Measurements from ENCODE around the gene HSBP1L1. TPM values are rescaled to one million over a fixed set of nuclear protein-coding genes. Genes with fewer than 3 reads are reported as not detected.
A peak's percentile ranks its signal among the peaks of the same experiment; 100 is the strongest.

The HSBP1L1 gene
- total and polyA plus RNA-seq, 4 donors, result 12.2 to 61.0 (median 26.4) TPM

GRCh38 chr18:79939096-79939495 lies 25.3 kb upstream of the HSBP1L1 start:
- peak; percentile 5 for DNase-seq (ENCODE audit: low spot score)
- Histone ChIP-seq H3K27me3 (ENCODE audit: control insufficient read depth in 4 of 4, insufficient read depth in 4 of 4, low read length in 3 of 4) (no peaks in the 10 kb centered on the region), H3K9ac (ENCODE audit: low read depth in 1 of 2, low read length in 2 of 2) (no peak overlapping the region), H3K9me3 (ENCODE audit: control insufficient read depth in 4 of 4, low read length in 3 of 4) (no peaks in the 10 kb centered on the region), H3K4me1 (ENCODE audit: control insufficient read depth in 4 of 4, insufficient read depth in 4 of 4, low read length in 3 of 4) (peaks cover 49 to 97% (median 90%) of the 10 kb centered on the region in 4 donors), H3K36me3 (ENCODE audit: control insufficient read depth in 4 of 4, insufficient read depth in 3 of 4, low read depth in 1 of 4, low read length in 3 of 4) (peaks cover 3 to 12% (median 11%) of the 10 kb centered on the region in 4 donors), H3K4me3 (ENCODE audit: low read depth in 1 of 3, low read length in 3 of 3) (no peak overlapping the region), H3K27ac (ENCODE audit: low read depth in 1 of 2, low read length in 2 of 2) (no peak overlapping the region)
- TF ChIP-seq SP1 (IDR thresholded peaks at IDR 0.05) (no peak), EGR1 (IDR thresholded peaks at IDR 0.05; ENCODE audit: low read depth in 2 of 2) (no peak), MAX (IDR thresholded peaks at IDR 0.05) (no peak), TAF1 (conservative IDR thresholded peaks at IDR 0.05) (no peak), FOXA2 (IDR thresholded peaks at IDR 0.05) (no peak), JUND (IDR thresholded peaks at IDR 0.05) (no peak), HNF4A (conservative IDR thresholded peaks at IDR 0.05) (no peak), ZBTB33 (IDR thresholded peaks at IDR 0.05) (no peak), YY1 (IDR thresholded peaks at IDR 0.05) (no peak), HNF4G (IDR thresholded peaks at IDR 0.05) (no peak), ATF3 (IDR thresholded peaks at IDR 0.05) (no peak), NR2F2 (IDR thresholded peaks at IDR 0.05) (no peak), REST (IDR thresholded peaks at IDR 0.05) (no peak), RXRA (IDR thresholded peaks at IDR 0.05) (no peak), GABPA (IDR thresholded peaks at IDR 0.05 in 1 of 2, conservative IDR thresholded peaks at IDR 0.05 in 1 of 2) (no peak), CTCF (IDR thresholded peaks at IDR 0.05; ENCODE audit: low read depth, low read length, missing input control) (no peak), FOXA1 (IDR thresholded peaks at IDR 0.05) (no peak), RAD21 (IDR thresholded peaks at IDR 0.05) (no peak)
- 70% methylated on average over 5 of the region's 5 CpGs for WGBS
